ENCODE results near the gene CREB3L2. TPM values are rescaled to one million over a fixed set of nuclear protein-coding genes. Genes with fewer than 3 reads are reported as not detected.

CREB3L2 gene
- total and polyA plus RNA-seq, 2 of the 4 experiments (the other 2 are of a cell fraction): 42.3 to 57.9 TPM

- Histone ChIP-seq H3K18ac (ENCODE audit: low read depth, low read length) (no peak overlapping the region), H4K8ac (ENCODE audit: low read depth in 2 of 2, low read length in 2 of 2) (no peak overlapping the region; a peak in 1 of 4 replicates), H3K27me3 (ENCODE audit: control insufficient read depth, insufficient read depth, low read length) (no peaks in the 10 kb centered on the region), H3K14ac (replicated peaks; ENCODE audit: low read depth, low read length) (no peak overlapping the region), H3K23ac (ENCODE audit: low read depth, low read length) (no peak overlapping the region), H2AFZ (replicated peaks; ENCODE audit: low read length, poor library complexity) (no peak overlapping the region), H3K4ac (ENCODE audit: low read depth, low read length) (no peak overlapping the region), H3K4me3 (ENCODE audit: insufficient read depth, low read depth, low read length) (no peak overlapping the region), H4K20me1 (ENCODE audit: insufficient read depth, low read length) (no peaks in the 10 kb centered on the region), H2BK15ac (ENCODE audit: low read depth, low read length) (no peak overlapping the region), H4K5ac (ENCODE audit: low read depth, low read length) (no peak overlapping the region), H3K9ac (ENCODE audit: low read depth, low read length) (no peak overlapping the region), H2BK120ac (ENCODE audit: low read depth, low read length) (no peak overlapping the region), H3K4me2 (ENCODE audit: low read depth, low read length) (no peak overlapping the region), H2BK20ac (ENCODE audit: low read depth, low read length) (no peak overlapping the region), H3K36me3 (ENCODE audit: control insufficient read depth, insufficient read depth, low read length) (peaks cover 20% of the 10 kb centered on the region), H3K4me1 (ENCODE audit: control insufficient read depth, insufficient read depth, low read length) (no peaks in the 10 kb centered on the region), H2AK9ac (replicated peaks; ENCODE audit: low read depth, low read length, poor library complexity) (no peak overlapping the region), H2BK5ac (ENCODE audit: low read depth, low read length, poor library complexity, severe bottlenecking) (no peak overlapping the region), H3K56ac (ENCODE audit: extremely low read depth, insufficient read depth, low read length) (no peak overlapping the region), H3K9me1 (ENCODE audit: insufficient read depth, low read length) (peaks cover 8% of the 10 kb centered on the region; the same call in 1 of the 2 replicates), H4K91ac (ENCODE audit: insufficient read depth, low read depth, low read length) (no peak overlapping the region), H3K27ac (ENCODE audit: insufficient read depth, low read length) (no peak overlapping the region), H2AK5ac (ENCODE audit: low read depth, low read length) (no peak overlapping the region), H3K79me1 (ENCODE audit: low read depth in 1 of 2, low read length in 2 of 2) (peaks cover 3 to 14% of the 10 kb centered on the region in 2 experiments; a peak in 1 of 4 replicates), H3K9me3 (ENCODE audit: control insufficient read depth, insufficient read depth, low read length) (no peaks in the 10 kb centered on the region)
- DNase-seq (no peak), ATAC-seq (ENCODE audit: low read depth) (no peak)
- 100% methylated on average over 2 of the region's 4 CpGs; no CpG with 5 or more reads in 1 of the 2 experiments for WGBS, 2 experiments (ENCODE audit: extremely low coverage in 2 of 2, insufficient read length in 1 of 2)
- TF ChIP-seq RAD21 (IDR thresholded peaks at IDR 0.05; ENCODE audit: low read length): no peak
- TF ChIP-seq MAZ (IDR thresholded peaks at IDR 0.05; ENCODE audit: borderline replicate concordance, low read depth, low read length): no peak
- dilution Hi-C loops (cut with HindIII; ENCODE audit: low sequenced_read_pairs, unreplicated experiment): no loop called here
- BruUV-seq (replicated peaks): no TSS peak
- in situ Hi-C loops (cut with MboI; ENCODE audit: low sequenced_read_pairs): no loop called here
- ChIA-PET POLR2A (ENCODE audit: unreplicated experiment) (no interaction called here), CTCF (interaction anchor here (1.2 kb wide), 1 partner anchor 19 kb away, joined by 3 read pairs; no protein-coding TSS in a partner anchor)
- intact Hi-C loops (cut with micrococcal nuclease): no loop called here
Measured at GRCh38 chr7:137862358-137862757, 139.5 kb downstream of the CREB3L2 start.
